NCI-H2227 (cell line): ENCODE data around the gene HS3ST5.

ENCODE experiments used
- DNase-seq: peaks from one replicate; lab custom pipeline; 2025; ENCODE audit not compliant: unreplicated experiment; lab: John Stamatoyannopoulos, UW

The HS3ST5 gene

GRCh38 chr6:114342826-114343781 is at the start of gene HS3ST5:
Gene HS3ST5 (minus strand): TSS chr6:114343023. CDS start chr6:114062845, 280,178 bp downstream.
- peak; percentile 11 for DNase-seq

GRCh38 chr6:114390176-114390575 is 47.4 kb upstream of the HS3ST5 start:
- no peak for DNase-seq

- DNase-seq, result no peak
These were observed 46.3 kb upstream of the HS3ST5 start for GRCh38 chr6:114389111-114389510.

- DNase-seq, result no peak
These were observed 39.6 kb upstream of the HS3ST5 start for GRCh38 chr6:114382406-114382805.

- no peak for DNase-seq
These were observed 35.1 kb upstream of the HS3ST5 start for GRCh38 chr6:114377881-114378280.

GRCh38 chr6:114376611-114377175 is 33.9 kb upstream of the HS3ST5 start:
- DNase-seq, result no peak

GRCh38 chr6:114375541-114376192 is 32.8 kb upstream of the HS3ST5 start:
- DNase-seq, result no peak

- DNase-seq, result no peak
These were observed 24.6 kb upstream of the HS3ST5 start for GRCh38 chr6:114367315-114367961.

- DNase-seq, result no peak
These were observed 24.1 kb upstream of the HS3ST5 start for GRCh38 chr6:114366899-114367298.

- DNase-seq, result no peak
These were observed 21.5 kb upstream of the HS3ST5 start for GRCh38 chr6:114364301-114364700.

- no peak for DNase-seq
These were observed 20.1 kb upstream of the HS3ST5 start for GRCh38 chr6:114362957-114363356.

- DNase-seq, result no peak
These were observed 19.6 kb upstream of the HS3ST5 start for GRCh38 chr6:114362396-114362795.

- no peak for DNase-seq
These were observed 18.2 kb upstream of the HS3ST5 start for GRCh38 chr6:114361036-114361435.

- no peak for DNase-seq
These were observed 12.5 kb upstream of the HS3ST5 start for GRCh38 chr6:114355300-114355699.

- no peak for DNase-seq
These were observed 11.7 kb upstream of the HS3ST5 start for GRCh38 chr6:114354482-114354881.

- DNase-seq, result no peak
These were observed 3.6 kb upstream of the HS3ST5 start for GRCh38 chr6:114346451-114346850.

- no peak for DNase-seq
These were observed 2.1 kb upstream of the HS3ST5 start for GRCh38 chr6:114344971-114345275.

GRCh38 chr6:114344246-114344970 is 1.6 kb upstream of the HS3ST5 start:
- DNase-seq, result no peak

- no peak for DNase-seq
These were observed 940 bp upstream of the HS3ST5 start for GRCh38 chr6:114343782-114344144.

GRCh38 chr6:114342086-114342825 is 567 bp downstream of the HS3ST5 start:
- DNase-seq, result no peak
